HEK293 (cell line): ENCODE data around the gene BIK.

Experiments
- MEIS1 ChIP-seq: sonication (generic); formaldehyde crosslinking; IDR thresholded peaks from 2 replicates; pipeline ENCODE4 v1.8.1; 2022; ENCODE audit warnings: missing genetic modification reagents, mild to moderate bottlenecking, borderline replicate concordance
- REPIN1 ChIP-seq: fragments of 450-650 bp; formaldehyde crosslinking; IDR thresholded peaks from 2 replicates; pipeline ENCODE4 v1.5.1; 2017; ENCODE audit warnings: missing biosample characterization, missing genetic modification characterization, low read depth
- SP2 ChIP-seq: fragments of 450-650 bp; formaldehyde crosslinking; IDR thresholded peaks from 2 replicates; pipeline ENCODE4 v1.5.1; 2016; ENCODE audit warnings: missing biosample characterization, missing genetic modification characterization
- ZBTB8A ChIP-seq: fragments of 450-650 bp; formaldehyde crosslinking; IDR thresholded peaks from 2 replicates; pipeline ENCODE4 v1.5.1; 2016; ENCODE audit warnings: missing biosample characterization, missing genetic modification characterization
- ZEB2 ChIP-seq: fragments of 450-650 bp; formaldehyde crosslinking; IDR thresholded peaks from 2 replicates; pipeline ENCODE4 v1.5.1; 2016; ENCODE audit warnings: missing biosample characterization, missing genetic modification characterization
- ZNF10 ChIP-seq: fragments of 450-650 bp; formaldehyde crosslinking; IDR thresholded peaks from 2 replicates; pipeline ENCODE4 v1.5.1; 2017; ENCODE audit warnings: missing biosample characterization, missing genetic modification characterization
- ZNF132 ChIP-seq: fragments of 450-650 bp; formaldehyde crosslinking; IDR thresholded peaks from 2 replicates; pipeline ENCODE4 v1.5.1; 2017; ENCODE audit warnings: missing biosample characterization, missing genetic modification characterization, borderline replicate concordance
- ZNF133 ChIP-seq: fragments of 450-650 bp; formaldehyde crosslinking; IDR thresholded peaks from 2 replicates; pipeline ENCODE4 v1.5.1; 2016; ENCODE audit warnings: missing biosample characterization, missing genetic modification characterization
- ZNF155 ChIP-seq: fragments of 450-650 bp; formaldehyde crosslinking; IDR thresholded peaks from 2 replicates; pipeline ENCODE4 v1.5.1; 2016; ENCODE audit warnings: missing biosample characterization, missing genetic modification characterization
- ZNF157 ChIP-seq: fragments of 450-650 bp; formaldehyde crosslinking; IDR thresholded peaks from 2 replicates; pipeline ENCODE4 v1.5.1; 2016; ENCODE audit warnings: missing biosample characterization, missing genetic modification characterization
- ZNF214 ChIP-seq: fragments of 450-650 bp; formaldehyde crosslinking; IDR thresholded peaks from 2 replicates; pipeline ENCODE4 v1.5.1; 2017; ENCODE audit warnings: missing biosample characterization, mild to moderate bottlenecking, missing genetic modification characterization, borderline replicate concordance
- ZNF23 ChIP-seq: fragments of 450-650 bp; formaldehyde crosslinking; IDR thresholded peaks from 2 replicates; pipeline ENCODE4 v1.5.1; 2016; ENCODE audit warnings: missing biosample characterization, missing genetic modification characterization, borderline replicate concordance
- ZNF350 ChIP-seq: fragments of 450-650 bp; formaldehyde crosslinking; IDR thresholded peaks from 2 replicates; pipeline ENCODE4 v1.5.0; 2017; ENCODE audit warnings: missing biosample characterization, mild to moderate bottlenecking, missing genetic modification characterization
- ZNF426 ChIP-seq: fragments of 450-650 bp; formaldehyde crosslinking; IDR thresholded peaks from 2 replicates; pipeline ENCODE4 v1.5.1; 2017; ENCODE audit warnings: missing biosample characterization, missing genetic modification characterization, mild to moderate bottlenecking, inconsistent platforms, moderate library complexity
- ZNF433 ChIP-seq: fragments of 450-650 bp; formaldehyde crosslinking; IDR thresholded peaks from 2 replicates; pipeline ENCODE4 v1.5.1; 2016; ENCODE audit warnings: missing biosample characterization, missing genetic modification characterization, low read depth
- ZNF501 ChIP-seq: fragments of 450-650 bp; formaldehyde crosslinking; IDR thresholded peaks from 2 replicates; pipeline ENCODE4 v1.5.1; 2016; ENCODE audit warnings: missing biosample characterization, missing genetic modification characterization
- ZNF544 ChIP-seq: fragments of 450-650 bp; formaldehyde crosslinking; IDR thresholded peaks from 2 replicates; pipeline ENCODE4 v1.5.0; 2017; ENCODE audit warnings: missing biosample characterization, missing genetic modification characterization
- ZNF549 ChIP-seq: fragments of 450-650 bp; IDR thresholded peaks from 2 replicates; pipeline ENCODE4 v1.5.1; 2018; ENCODE audit warnings: missing biosample characterization, missing genetic modification characterization, mild to moderate bottlenecking, inconsistent platforms, moderate library complexity
- ZNF596 ChIP-seq: fragments of 450-650 bp; IDR thresholded peaks from 2 replicates; pipeline ENCODE4 v1.5.0; 2018; ENCODE audit warnings: missing biosample characterization, mild to moderate bottlenecking, missing genetic modification characterization, moderate library complexity
- ZNF747 ChIP-seq: fragments of 450-650 bp; formaldehyde crosslinking; IDR thresholded peaks from 2 replicates; pipeline ENCODE4 v1.5.1; 2016; ENCODE audit warnings: missing biosample characterization, missing genetic modification characterization
- ZNF785 ChIP-seq: fragments of 450-650 bp; formaldehyde crosslinking; IDR thresholded peaks from 2 replicates; pipeline ENCODE4 v1.5.1; 2016; ENCODE audit warnings: missing biosample characterization, missing genetic modification characterization
- ZSCAN16 ChIP-seq: fragments of 450-650 bp; formaldehyde crosslinking; IDR thresholded peaks from 2 replicates; pipeline ENCODE4 v1.5.1; 2016; ENCODE audit warnings: missing biosample characterization, missing genetic modification characterization
- ZSCAN30 ChIP-seq: fragments of 450-650 bp; IDR thresholded peaks from 2 replicates; pipeline ENCODE4 v1.5.1; 2018; ENCODE audit warnings: missing biosample characterization, mild to moderate bottlenecking, missing genetic modification characterization, moderate library complexity
- TF ChIP-seq, protein P1 (sequence below): fragments of 450-650 bp; formaldehyde crosslinking; IDR thresholded peaks from 2 replicates; pipeline ENCODE4 v1.5.1; 2016; ENCODE audit warnings: missing biosample characterization, missing genetic modification characterization, borderline replicate concordance
- TF ChIP-seq, protein P2 (sequence below): fragments of 450-650 bp; formaldehyde crosslinking; IDR thresholded peaks from 2 replicates; pipeline ENCODE4 v1.5.1; 2017; ENCODE audit warnings: missing biosample characterization, missing genetic modification characterization
- TF ChIP-seq, protein P3 (sequence below): fragments of 450-650 bp; formaldehyde crosslinking; IDR thresholded peaks from 2 replicates; pipeline ENCODE4 v1.5.1; 2017; ENCODE audit warnings: missing biosample characterization, missing genetic modification characterization
- TF ChIP-seq, protein P4 (sequence below): fragments of 450-650 bp; formaldehyde crosslinking; IDR thresholded peaks from 2 replicates; pipeline ENCODE4 v1.5.1; 2016; ENCODE audit warnings: missing biosample characterization, missing genetic modification characterization
- TF ChIP-seq, protein P5 (sequence below): fragments of 450-650 bp; formaldehyde crosslinking; conservative IDR thresholded peaks from 2 replicates; pipeline ENCODE4 v1.5.1; 2016; ENCODE audit warnings: low read depth, missing biosample characterization, missing genetic modification characterization

Gene BIK

DNA sequence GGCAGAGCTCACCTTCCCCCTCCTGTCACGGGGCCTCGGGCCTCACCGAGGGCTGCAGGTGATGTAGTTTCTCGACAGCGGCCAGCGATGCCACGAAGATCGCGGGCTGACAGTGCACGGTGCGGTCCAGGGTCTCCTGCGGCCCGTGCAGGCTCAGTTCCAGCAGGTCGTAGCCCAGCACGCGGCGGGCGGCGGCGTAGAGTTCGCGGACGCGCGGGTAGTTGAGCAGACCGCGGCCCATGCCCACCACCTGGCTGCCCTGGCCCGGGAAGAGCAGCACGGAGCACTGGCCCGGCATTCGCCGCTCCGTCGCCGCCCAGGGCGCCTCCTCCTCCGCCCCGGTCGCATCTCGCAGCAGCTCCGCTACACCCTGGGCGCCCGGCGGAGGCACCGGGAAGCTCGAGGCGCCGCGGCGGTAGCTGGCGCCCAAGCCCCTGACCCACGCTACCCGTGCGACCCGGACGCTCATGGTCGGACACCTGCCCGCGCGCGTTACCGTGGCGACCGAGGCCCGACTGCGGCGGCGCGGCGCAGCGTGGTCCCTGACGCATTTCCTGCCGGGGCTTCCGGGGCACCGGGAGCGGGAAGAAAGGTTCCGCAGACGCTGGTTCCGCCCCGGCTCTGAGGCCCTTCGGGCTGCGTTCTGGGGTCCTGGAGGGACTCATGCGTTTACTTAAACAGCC, 32.5 kb downstream of the BIK start, which contains the start of gene MCAT (continued):
- TF ChIP-seq, protein P1, sequence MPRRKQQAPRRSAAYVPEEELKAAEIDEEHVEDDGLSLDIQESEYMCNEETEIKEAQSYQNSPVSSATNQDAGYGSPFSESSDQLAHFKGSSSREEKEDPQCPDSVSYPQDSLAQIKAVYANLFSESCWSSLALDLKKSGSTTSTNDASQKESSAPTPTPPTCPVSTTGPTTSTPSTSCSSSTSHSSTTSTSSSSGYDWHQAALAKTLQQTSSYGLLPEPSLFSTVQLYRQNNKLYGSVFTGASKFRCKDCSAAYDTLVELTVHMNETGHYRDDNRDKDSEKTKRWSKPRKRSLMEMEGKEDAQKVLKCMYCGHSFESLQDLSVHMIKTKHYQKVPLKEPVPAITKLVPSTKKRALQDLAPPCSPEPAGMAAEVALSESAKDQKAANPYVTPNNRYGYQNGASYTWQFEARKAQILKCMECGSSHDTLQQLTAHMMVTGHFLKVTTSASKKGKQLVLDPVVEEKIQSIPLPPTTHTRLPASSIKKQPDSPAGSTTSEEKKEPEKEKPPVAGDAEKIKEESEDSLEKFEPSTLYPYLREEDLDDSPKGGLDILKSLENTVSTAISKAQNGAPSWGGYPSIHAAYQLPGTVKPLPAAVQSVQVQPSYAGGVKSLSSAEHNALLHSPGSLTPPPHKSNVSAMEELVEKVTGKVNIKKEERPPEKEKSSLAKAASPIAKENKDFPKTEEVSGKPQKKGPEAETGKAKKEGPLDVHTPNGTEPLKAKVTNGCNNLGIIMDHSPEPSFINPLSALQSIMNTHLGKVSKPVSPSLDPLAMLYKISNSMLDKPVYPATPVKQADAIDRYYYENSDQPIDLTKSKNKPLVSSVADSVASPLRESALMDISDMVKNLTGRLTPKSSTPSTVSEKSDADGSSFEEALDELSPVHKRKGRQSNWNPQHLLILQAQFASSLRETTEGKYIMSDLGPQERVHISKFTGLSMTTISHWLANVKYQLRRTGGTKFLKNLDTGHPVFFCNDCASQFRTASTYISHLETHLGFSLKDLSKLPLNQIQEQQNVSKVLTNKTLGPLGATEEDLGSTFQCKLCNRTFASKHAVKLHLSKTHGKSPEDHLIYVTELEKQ (tag by site-specific recombination) = no peak
- TF ChIP-seq ZNF10 (tag by site-specific recombination) = no peak
- no peak for TF ChIP-seq ZNF132
- TF ChIP-seq, protein P2, sequence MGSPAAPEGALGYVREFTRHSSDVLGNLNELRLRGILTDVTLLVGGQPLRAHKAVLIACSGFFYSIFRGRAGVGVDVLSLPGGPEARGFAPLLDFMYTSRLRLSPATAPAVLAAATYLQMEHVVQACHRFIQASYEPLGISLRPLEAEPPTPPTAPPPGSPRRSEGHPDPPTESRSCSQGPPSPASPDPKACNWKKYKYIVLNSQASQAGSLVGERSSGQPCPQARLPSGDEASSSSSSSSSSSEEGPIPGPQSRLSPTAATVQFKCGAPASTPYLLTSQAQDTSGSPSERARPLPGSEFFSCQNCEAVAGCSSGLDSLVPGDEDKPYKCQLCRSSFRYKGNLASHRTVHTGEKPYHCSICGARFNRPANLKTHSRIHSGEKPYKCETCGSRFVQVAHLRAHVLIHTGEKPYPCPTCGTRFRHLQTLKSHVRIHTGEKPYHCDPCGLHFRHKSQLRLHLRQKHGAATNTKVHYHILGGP (tag by site-specific recombination) = no peak
- TF ChIP-seq SP2 (tag by site-specific recombination) = peak; percentile 60
- TF ChIP-seq, protein P3, sequence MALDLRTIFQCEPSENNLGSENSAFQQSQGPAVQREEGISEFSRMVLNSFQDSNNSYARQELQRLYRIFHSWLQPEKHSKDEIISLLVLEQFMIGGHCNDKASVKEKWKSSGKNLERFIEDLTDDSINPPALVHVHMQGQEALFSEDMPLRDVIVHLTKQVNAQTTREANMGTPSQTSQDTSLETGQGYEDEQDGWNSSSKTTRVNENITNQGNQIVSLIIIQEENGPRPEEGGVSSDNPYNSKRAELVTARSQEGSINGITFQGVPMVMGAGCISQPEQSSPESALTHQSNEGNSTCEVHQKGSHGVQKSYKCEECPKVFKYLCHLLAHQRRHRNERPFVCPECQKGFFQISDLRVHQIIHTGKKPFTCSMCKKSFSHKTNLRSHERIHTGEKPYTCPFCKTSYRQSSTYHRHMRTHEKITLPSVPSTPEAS (tag by site-specific recombination) = no peak
- no peak for TF ChIP-seq ZNF133 (tag by site-specific recombination)
- TF ChIP-seq ZNF747 = no peak
- no peak for TF ChIP-seq ZNF544
- TF ChIP-seq ZNF350 (tag by site-specific recombination) = no peak
- TF ChIP-seq ZSCAN30 (tag by site-specific recombination) = peak; percentile 89
- TF ChIP-seq ZNF426 (tag by site-specific recombination) = no peak
- TF ChIP-seq ZNF157 (tag by site-specific recombination) = no peak
- TF ChIP-seq REPIN1 (tag by site-specific recombination) = no peak
- no peak for TF ChIP-seq ZNF549 (tag by site-specific recombination)
- no peak for TF ChIP-seq ZNF155
- no peak for TF ChIP-seq ZNF433 (tag by site-specific recombination)
- 0 out of 2 replicates have a peak, but pooled peaks have one; percentile 48 for TF ChIP-seq ZNF785
- TF ChIP-seq ZBTB8A (tag by site-specific recombination) = peak; percentile 41
- peak; percentile 35; the same call in 1 of the 2 replicates for TF ChIP-seq MEIS1 (CRISPR knock-in tag)
- 0 out of 2 replicates have a peak, but pooled peaks have one; percentile 32 for TF ChIP-seq ZNF501 (tag by site-specific recombination)
- no peak for TF ChIP-seq ZNF214 (tag by site-specific recombination)
- no peak for TF ChIP-seq ZNF596
- no peak for TF ChIP-seq ZNF23
- TF ChIP-seq, protein P4, sequence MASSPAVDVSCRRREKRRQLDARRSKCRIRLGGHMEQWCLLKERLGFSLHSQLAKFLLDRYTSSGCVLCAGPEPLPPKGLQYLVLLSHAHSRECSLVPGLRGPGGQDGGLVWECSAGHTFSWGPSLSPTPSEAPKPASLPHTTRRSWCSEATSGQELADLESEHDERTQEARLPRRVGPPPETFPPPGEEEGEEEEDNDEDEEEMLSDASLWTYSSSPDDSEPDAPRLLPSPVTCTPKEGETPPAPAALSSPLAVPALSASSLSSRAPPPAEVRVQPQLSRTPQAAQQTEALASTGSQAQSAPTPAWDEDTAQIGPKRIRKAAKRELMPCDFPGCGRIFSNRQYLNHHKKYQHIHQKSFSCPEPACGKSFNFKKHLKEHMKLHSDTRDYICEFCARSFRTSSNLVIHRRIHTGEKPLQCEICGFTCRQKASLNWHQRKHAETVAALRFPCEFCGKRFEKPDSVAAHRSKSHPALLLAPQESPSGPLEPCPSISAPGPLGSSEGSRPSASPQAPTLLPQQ (tag by site-specific recombination) = peak; percentile 82
- peak; percentile 70; the same call in 1 of the 2 replicates for TF ChIP-seq ZEB2 (tag by site-specific recombination)
- TF ChIP-seq ZSCAN16 (tag by site-specific recombination) = no peak
- TF ChIP-seq, protein P5, sequence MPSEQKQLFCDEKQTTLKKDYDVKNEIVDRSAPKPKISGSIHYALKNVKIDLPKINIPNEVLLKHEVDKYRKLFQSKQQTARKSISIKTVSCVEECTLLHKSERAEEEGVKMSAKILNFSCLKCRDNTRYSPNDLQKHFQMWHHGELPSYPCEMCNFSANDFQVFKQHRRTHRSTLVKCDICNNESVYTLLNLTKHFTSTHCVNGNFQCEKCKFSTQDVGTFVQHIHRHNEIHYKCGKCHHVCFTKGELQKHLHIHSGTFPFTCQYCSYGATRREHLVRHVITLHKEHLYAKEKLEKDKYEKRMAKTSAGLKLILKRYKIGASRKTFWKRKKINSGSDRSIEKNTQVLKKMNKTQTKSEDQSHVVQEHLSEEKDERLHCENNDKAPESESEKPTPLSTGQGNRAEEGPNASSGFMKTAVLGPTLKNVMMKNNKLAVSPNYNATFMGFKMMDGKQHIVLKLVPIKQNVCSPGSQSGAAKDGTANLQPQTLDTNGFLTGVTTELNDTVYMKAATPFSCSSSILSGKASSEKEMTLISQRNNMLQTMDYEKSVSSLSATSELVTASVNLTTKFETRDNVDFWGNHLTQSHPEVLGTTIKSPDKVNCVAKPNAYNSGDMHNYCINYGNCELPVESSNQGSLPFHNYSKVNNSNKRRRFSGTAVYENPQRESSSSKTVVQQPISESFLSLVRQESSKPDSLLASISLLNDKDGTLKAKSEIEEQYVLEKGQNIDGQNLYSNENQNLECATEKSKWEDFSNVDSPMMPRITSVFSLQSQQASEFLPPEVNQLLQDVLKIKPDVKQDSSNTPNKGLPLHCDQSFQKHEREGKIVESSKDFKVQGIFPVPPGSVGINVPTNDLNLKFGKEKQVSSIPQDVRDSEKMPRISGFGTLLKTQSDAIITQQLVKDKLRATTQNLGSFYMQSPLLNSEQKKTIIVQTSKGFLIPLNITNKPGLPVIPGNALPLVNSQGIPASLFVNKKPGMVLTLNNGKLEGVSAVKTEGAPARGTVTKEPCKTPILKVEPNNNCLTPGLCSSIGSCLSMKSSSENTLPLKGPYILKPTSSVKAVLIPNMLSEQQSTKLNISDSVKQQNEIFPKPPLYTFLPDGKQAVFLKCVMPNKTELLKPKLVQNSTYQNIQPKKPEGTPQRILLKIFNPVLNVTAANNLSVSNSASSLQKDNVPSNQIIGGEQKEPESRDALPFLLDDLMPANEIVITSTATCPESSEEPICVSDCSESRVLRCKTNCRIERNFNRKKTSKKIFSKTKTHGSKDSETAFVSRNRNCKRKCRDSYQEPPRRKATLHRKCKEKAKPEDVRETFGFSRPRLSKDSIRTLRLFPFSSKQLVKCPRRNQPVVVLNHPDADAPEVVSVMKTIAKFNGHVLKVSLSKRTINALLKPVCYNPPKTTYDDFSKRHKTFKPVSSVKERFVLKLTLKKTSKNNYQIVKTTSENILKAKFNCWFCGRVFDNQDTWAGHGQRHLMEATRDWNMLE = peak; percentile 95
